D341Med (cell line): ENCODE data around the gene TRMT11.
"Not testable (repeated sequence)": the region's sequence is repeated elsewhere in the genome, so short reads cannot be mapped to it uniquely, and the experiment has no call there.

ENCODE experiments used
- DNase-seq: peaks from one replicate; pipeline ENCODE4 v3.0.0; 2012; ENCODE audit warnings: low spot score

Gene TRMT11

DNA sequence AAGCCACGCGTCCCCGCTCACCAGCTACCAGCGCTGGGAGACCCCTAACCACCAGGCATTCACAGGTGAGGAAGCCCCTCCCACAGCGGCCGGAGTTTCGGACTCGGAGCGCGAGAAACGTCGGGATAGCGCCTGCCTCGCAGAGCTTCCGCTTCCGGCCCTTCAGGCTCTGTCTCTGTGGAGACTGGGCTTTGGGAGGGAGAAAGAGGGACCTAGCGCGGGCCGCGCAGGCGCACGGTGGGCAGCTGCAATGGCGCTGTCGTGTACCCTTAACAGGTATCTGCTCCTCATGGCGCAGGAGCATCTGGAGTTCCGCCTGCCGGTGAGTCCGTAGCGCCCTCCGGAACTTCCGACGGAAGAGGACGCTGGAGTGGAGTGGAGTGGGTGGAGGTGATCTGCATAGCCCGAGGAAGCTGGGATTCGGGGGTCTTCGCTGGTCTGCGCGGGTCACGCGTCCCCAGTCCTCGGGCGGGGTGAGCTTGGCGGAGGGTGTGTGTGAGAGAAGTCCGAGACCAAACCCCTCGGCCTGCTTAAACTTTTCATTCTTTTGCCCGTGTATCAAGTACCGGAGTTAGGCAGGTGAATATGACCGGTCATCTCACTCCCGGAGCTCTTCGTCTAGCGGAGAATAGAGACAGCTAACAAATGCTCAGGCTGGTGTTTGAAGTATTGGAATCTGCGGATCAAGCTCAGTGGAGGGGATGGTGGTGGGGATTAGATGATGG is at the start of gene TRMT11:
Gene TRMT11 (plus strand): TSS at position 240 of the 725 bp plus-strand sequence. CDS start 11 bp downstream, at position 251.
- peak; percentile 95 for DNase-seq

- DNase-seq: no peak
Observed at GRCh38 chr6:125939026-125939425, 47.3 kb upstream of the TRMT11 start.

GRCh38 chr6:125939791-125940190 is 46.5 kb upstream of the TRMT11 start:
- DNase-seq: no peak

DNA sequence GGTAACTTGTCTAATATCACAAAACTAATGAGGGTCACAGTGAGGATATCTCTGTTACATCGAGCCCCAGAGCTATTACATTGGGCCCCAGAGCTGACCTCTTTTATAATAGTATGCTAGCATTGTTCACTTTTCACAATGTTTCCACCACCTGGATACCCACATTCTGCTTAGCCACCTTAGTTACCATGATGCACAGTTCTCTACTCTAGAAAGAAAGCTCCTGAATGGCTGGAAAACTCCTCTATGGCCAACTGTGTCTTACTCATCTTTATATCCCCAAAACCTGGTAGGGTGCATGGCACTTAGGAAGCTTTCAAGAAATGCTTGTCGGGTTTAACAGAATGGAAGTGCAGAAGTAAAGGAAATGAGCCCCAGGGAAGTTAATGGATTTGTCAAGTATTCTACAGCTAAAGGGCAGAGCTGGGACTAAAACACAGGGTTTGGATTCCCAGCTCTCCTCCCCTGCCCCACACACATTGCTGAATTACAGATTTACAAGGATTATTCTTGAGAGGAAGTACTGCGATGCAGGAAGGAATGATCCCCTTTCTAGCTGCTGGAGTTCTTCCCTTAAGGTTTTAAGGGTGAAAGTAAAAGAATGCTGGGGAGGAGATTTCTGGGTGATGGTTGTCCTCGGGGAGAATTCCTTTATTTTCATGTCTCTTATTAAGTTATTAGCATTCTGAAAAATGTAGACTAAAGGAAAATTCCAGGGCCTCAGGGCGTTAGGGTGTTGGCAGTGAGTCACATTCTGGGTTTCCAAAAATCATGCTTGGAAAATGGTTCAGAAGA is 45.9 kb upstream of the TRMT11 start:
- no peak for DNase-seq

- DNase-seq: no peak
Observed at GRCh38 chr6:125942672-125943527, 43.4 kb upstream of the TRMT11 start.

- no peak for DNase-seq
Observed at GRCh38 chr6:125943528-125944433, 42.6 kb upstream of the TRMT11 start.

DNA sequence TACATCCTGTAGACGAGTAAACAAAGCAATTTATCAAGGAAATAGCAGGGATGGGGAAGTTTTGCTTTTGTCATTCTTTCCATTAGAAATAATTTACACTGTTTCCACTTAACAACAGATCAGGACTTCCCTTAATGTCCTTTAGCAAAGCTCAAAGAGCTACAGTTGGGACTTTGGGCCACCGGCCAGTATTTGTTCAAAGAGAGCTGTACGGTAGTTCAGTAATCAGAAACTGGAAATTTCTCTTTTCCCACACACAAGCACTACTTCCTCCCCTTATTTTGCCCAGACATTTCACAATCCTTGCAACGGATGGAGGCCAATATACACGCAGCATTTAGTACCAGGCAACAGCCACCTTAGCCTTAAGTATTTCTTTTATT is 41.9 kb upstream of the TRMT11 start:
- no peak for DNase-seq

GRCh38 chr6:125944896-125945295 is 41.4 kb upstream of the TRMT11 start:
- DNase-seq: no peak

- no peak for DNase-seq
Observed at GRCh38 chr6:125945378-125946141, 40.8 kb upstream of the TRMT11 start.

GRCh38 chr6:125947615-125948014 is 38.7 kb upstream of the TRMT11 start:
- DNase-seq: no peak

- no peak for DNase-seq
Observed at GRCh38 chr6:125948455-125948854, 37.9 kb upstream of the TRMT11 start.

- DNase-seq: no peak
Observed at GRCh38 chr6:125949069-125949468, 37.3 kb upstream of the TRMT11 start.

DNA sequence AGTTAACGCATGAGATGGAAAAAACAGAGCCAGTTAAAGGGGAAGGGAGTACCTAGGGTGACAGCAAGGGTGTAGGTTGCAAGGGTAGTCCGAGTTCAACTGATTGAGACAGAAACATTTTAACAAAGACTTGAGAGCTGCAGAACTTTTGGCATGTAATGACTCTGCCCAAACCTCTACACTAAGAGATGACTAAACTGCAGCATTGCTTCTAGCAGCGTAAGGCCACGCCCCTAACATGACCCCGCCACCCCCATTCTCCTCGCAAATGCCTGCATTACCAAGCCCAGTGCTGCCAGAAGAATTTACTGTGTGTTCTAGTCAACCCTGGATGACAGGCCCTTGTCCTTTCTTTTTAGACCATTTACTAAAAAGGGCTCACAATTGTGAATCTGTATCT is 36.0 kb upstream of the TRMT11 start:
- DNase-seq: no peak

- not testable (repeated sequence) for DNase-seq
Observed at GRCh38 chr6:125950716-125951115, 35.6 kb upstream of the TRMT11 start.

GRCh38 chr6:125951323-125951722 is 35.0 kb upstream of the TRMT11 start:
- DNase-seq: no peak

GRCh38 chr6:125952764-125953501 is 33.4 kb upstream of the TRMT11 start:
- DNase-seq: peak; percentile 53

DNA sequence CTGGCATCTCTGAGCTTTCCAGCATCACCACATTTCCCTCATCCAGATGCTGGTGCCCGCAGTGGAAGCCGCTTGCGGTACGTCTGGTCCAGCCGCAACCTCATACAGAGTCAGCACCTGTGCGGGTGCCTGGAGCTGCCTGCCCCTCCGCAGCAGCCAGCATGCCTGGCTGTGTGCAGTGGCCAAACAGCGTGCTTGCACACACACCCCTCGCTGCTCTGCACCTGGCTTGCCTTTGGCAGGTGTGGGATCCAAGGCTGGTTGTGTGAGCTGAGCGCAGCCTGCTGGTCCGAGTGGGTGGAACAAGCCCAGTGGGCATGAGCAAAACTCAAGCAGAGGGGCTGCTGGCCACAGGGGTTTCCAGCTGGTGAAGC is 32.9 kb upstream of the TRMT11 start:
- DNase-seq: no peak

DNA sequence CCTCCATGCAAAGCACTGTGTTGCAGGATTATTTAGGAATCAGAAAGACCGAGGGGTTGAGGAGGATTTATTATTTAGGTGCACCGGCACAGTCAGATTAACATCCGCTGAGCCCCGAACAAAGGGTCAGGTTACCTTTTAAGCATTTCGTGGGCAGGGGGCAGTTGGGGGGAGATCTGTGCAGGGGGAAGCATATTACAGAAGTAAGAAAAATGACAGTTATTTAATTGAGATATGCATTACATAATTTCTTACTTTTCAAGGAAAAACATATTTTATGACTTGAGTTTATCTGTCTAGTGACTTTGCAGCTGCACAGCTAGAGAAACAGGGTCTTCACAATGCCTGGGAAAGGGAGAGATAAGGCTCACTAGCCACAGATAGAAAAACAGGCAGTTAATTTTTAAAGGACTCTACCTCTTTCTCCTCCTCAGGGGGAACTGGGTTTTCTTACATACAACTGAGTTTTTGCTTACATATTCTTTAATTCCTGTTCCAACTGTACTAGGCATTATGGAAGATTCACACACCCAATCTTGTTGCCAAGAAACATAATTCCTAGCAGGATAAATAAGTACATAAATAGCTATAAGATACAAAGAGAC is 31.5 kb upstream of the TRMT11 start:
- DNase-seq: no peak

GRCh38 chr6:125955973-125956372 is 30.4 kb upstream of the TRMT11 start:
- no peak for DNase-seq
